HG03575 (cell line): ENCODE results near the gene GMPR2.
A peak's percentile ranks its signal among the peaks of the same experiment; 100 is the strongest.
"Not testable (repeated sequence)": the region's sequence is repeated elsewhere in the genome, so short reads cannot be mapped to it uniquely, and the experiment has no call there.

ENCODE experiments used
- ATAC-seq: cut with Tn5 transposase; IDR thresholded peaks from one replicate; pipeline ENCODE4 v1.9.1; 2021; ENCODE audit not compliant: unreplicated experiment, insufficient number of reproducible peaks, low FRiP score; ENCODE audit errors: extremely low read depth

The GMPR2 gene

GRCh38 chr14:24222987-24223386, 9.7 kb upstream of the GMPR2 start:
- not testable (repeated sequence) for ATAC-seq

- ATAC-seq, result no peak
Measured at GRCh38 chr14:24224618-24225071, 8.1 kb upstream of the GMPR2 start.

- ATAC-seq, result no peak
Measured at GRCh38 chr14:24226473-24226872, 6.3 kb upstream of the GMPR2 start.

GRCh38 chr14:24228902-24229301, 3.8 kb upstream of the GMPR2 start:
- no peak for ATAC-seq

- no peak for ATAC-seq
Measured at GRCh38 chr14:24231263-24232120, 1.2 kb upstream of the GMPR2 start.

GRCh38 chr14:24232121-24232644, 546 bp upstream of the GMPR2 start, which contains the start of gene NEDD8:
NEDD8 (minus strand) TSS chr14:24232367; CDS start chr14:24232267, 100 bp downstream.
- ATAC-seq, result no peak

- no peak for ATAC-seq
Measured at GRCh38 chr14:24233538-24233866, 773 bp downstream of the GMPR2 start.

- no peak for ATAC-seq
Measured at GRCh38 chr14:24234095-24235005, 1.6 kb downstream of the GMPR2 start.

GRCh38 chr14:24235804-24236688, 3.3 kb downstream of the GMPR2 start:
- no peak for ATAC-seq

- no peak for ATAC-seq
Measured at GRCh38 chr14:24236689-24237462, 4.1 kb downstream of the GMPR2 start.

- ATAC-seq, result no peak
Measured at GRCh38 chr14:24237463-24237955, 4.8 kb downstream of the GMPR2 start.

- no peak for ATAC-seq
Measured at GRCh38 chr14:24238123-24238522, 5.4 kb downstream of the GMPR2 start.

- ATAC-seq, result no peak
Measured at GRCh38 chr14:24238527-24239037, 5.9 kb downstream of the GMPR2 start.

GRCh38 chr14:24240110-24240918, 7.6 kb downstream of the GMPR2 start:
- ATAC-seq, result no peak

- ATAC-seq, result peak; percentile 27
Measured at GRCh38 chr14:24241829-24242443, 9.2 kb downstream of the GMPR2 start.

GRCh38 chr14:24243336-24243836, 10.7 kb downstream of the GMPR2 start:
- no peak for ATAC-seq
